HAP-1 (cell line): ENCODE measurements around the gene TIMP2.
"Not testable (repeated sequence)": the region's sequence is repeated elsewhere in the genome, so short reads cannot be mapped to it uniquely, and the experiment has no call there.

ENCODE experiments used
- DNase-seq, 2 experiments: peaks; one replicate each; pipeline ENCODE4 v3.0.0-alpha.2; 2016 to 2020; ENCODE audit warnings: low spot score in 2 of 2
- H3K27me3 ChIP-seq: fragments of 250-450 bp; sonication (Bioruptor Pico); 2 replicates; pipeline ENCODE4 v1.5.1; 2020; ENCODE audit warnings: low read depth, mild to moderate bottlenecking, moderate library complexity
- H3K36me3 ChIP-seq: fragments of 250-450 bp; sonication (Bioruptor Pico); replicated peaks from 2 replicates; pipeline ENCODE4 v1.5.1; 2020; ENCODE audit warnings: mild to moderate bottlenecking
- H3K4me1 ChIP-seq: fragments of 250-450 bp; sonication (Bioruptor Pico); 2 replicates; pipeline ENCODE4 v1.5.1; 2020; ENCODE audit warnings: mild to moderate bottlenecking
- H3K4me3 ChIP-seq: fragments of 250-450 bp; sonication (Bioruptor Pico); 2 replicates; pipeline ENCODE4 v1.5.1; 2020; ENCODE audit warnings: mild to moderate bottlenecking, moderate library complexity
- H3K9me3 ChIP-seq: fragments of 250-450 bp; sonication (Bioruptor Pico); 2 replicates; pipeline ENCODE4 v1.5.1; 2020; ENCODE audit warnings: mild to moderate bottlenecking, moderate library complexity
- in situ Hi-C: fragments of 300-500 bp; cut with MboI; formaldehyde crosslinking; loops from 3 replicates; pipeline ENCODE4 v1.14.3; 2020; ENCODE audit warnings: low sequenced_read_pairs, inconsistent platforms, mixed read lengths

TIMP2 gene

GRCh38 chr17:78963378-78963777 is 38.2 kb upstream of the TIMP2 start:
- in situ Hi-C loops: no loop called here
- Histone ChIP-seq H3K4me3 (no peak overlapping the region), H3K4me1 (no peaks in the 10 kb centered on the region), H3K36me3 (peaks cover 9% of the 10 kb centered on the region), H3K9me3 (no peaks in the 10 kb centered on the region), H3K27me3 (no peaks in the 10 kb centered on the region)
- no peak for DNase-seq

GRCh38 chr17:78962984-78963348 is 37.8 kb upstream of the TIMP2 start:
- H3K36me3 ChIP-seq, DNase-seq, H3K9me3 ChIP-seq, in situ Hi-C loops, H3K4me1 ChIP-seq, H3K4me3 ChIP-seq, H3K27me3 ChIP-seq: not testable (repeated sequence)

- Histone ChIP-seq H3K4me3 (no peak overlapping the region), H3K27me3 (no peaks in the 10 kb centered on the region; the same call in 1 of the 2 replicates), H3K4me1 (no peaks in the 10 kb centered on the region), H3K36me3 (peaks cover 8% of the 10 kb centered on the region), H3K9me3 (no peaks in the 10 kb centered on the region)
- in situ Hi-C loops: no loop called here
- no peak for DNase-seq
Observed at GRCh38 chr17:78962345-78962983, 37.3 kb upstream of the TIMP2 start.

GRCh38 chr17:78961571-78961970 is 36.4 kb upstream of the TIMP2 start:
- Histone ChIP-seq H3K36me3 (peaks cover under 1% of the 10 kb centered on the region; the same call in 1 of the 2 replicates), H3K4me1 (no peaks in the 10 kb centered on the region), H3K4me3 (no peak overlapping the region), H3K27me3 (peaks cover 3% of the 10 kb centered on the region; the same call in 1 of the 2 replicates), H3K9me3 (no peaks in the 10 kb centered on the region)
- in situ Hi-C loops: no loop called here
- DNase-seq: no peak

GRCh38 chr17:78960928-78961327 is 35.7 kb upstream of the TIMP2 start:
- Histone ChIP-seq H3K4me1 (no peaks in the 10 kb centered on the region), H3K27me3 (peaks cover 3% of the 10 kb centered on the region; the same call in 1 of the 2 replicates), H3K4me3 (no peak overlapping the region), H3K9me3 (no peaks in the 10 kb centered on the region), H3K36me3 (no peaks in the 10 kb centered on the region)
- no peak for DNase-seq
- in situ Hi-C loops: no loop called here

- no peaks in the 10 kb centered on the region for H3K4me1 ChIP-seq
- no peaks in the 10 kb centered on the region for H3K36me3 ChIP-seq
- in situ Hi-C loops: no loop called here
- DNase-seq: no peak
- no peaks in the 10 kb centered on the region for H3K9me3 ChIP-seq
- H3K4me3 ChIP-seq: no peak overlapping the region
- H3K27me3 ChIP-seq: peaks cover 3% of the 10 kb centered on the region; the same call in 1 of the 2 replicates
Observed at GRCh38 chr17:78959803-78960202, 34.6 kb upstream of the TIMP2 start.

GRCh38 chr17:78958641-78959127 is 33.5 kb upstream of the TIMP2 start:
- no peaks in the 10 kb centered on the region for H3K36me3 ChIP-seq
- DNase-seq: no peak
- in situ Hi-C loops: no loop called here
- H3K9me3 ChIP-seq: no peaks in the 10 kb centered on the region
- H3K27me3 ChIP-seq: peaks cover 3% of the 10 kb centered on the region; the same call in 1 of the 2 replicates
- H3K4me1 ChIP-seq: no peaks in the 10 kb centered on the region
- no peak overlapping the region for H3K4me3 ChIP-seq

GRCh38 chr17:78957128-78957527 is 31.9 kb upstream of the TIMP2 start:
- in situ Hi-C loops: no loop called here

GRCh38 chr17:78956254-78956653 is 31.1 kb upstream of the TIMP2 start:
- Histone ChIP-seq H3K4me1 (no peaks in the 10 kb centered on the region), H3K27me3 (peaks cover 3% of the 10 kb centered on the region; the same call in 1 of the 2 replicates), H3K9me3 (no peaks in the 10 kb centered on the region), H3K4me3 (no peak overlapping the region), H3K36me3 (no peaks in the 10 kb centered on the region)
- DNase-seq: no peak
- in situ Hi-C loops: no loop called here

More at GRCh38 chr17:78957128-78957527, 31.9 kb upstream of the TIMP2 start:
- Histone ChIP-seq H3K27me3 (peaks cover 3% of the 10 kb centered on the region; the same call in 1 of the 2 replicates), H3K4me3 (no peak overlapping the region), H3K36me3 (no peaks in the 10 kb centered on the region), H3K9me3 (no peaks in the 10 kb centered on the region), H3K4me1 (no peaks in the 10 kb centered on the region)
- no peak for DNase-seq

GRCh38 chr17:78954684-78955083 is 29.5 kb upstream of the TIMP2 start:
- H3K36me3 ChIP-seq: no peaks in the 10 kb centered on the region
- in situ Hi-C loops: no loop called here
- no peak overlapping the region for H3K4me3 ChIP-seq
- DNase-seq: no peak
- peaks cover 3% of the 10 kb centered on the region; the same call in 1 of the 2 replicates for H3K27me3 ChIP-seq
- H3K9me3 ChIP-seq: no peaks in the 10 kb centered on the region
- no peaks in the 10 kb centered on the region for H3K4me1 ChIP-seq

GRCh38 chr17:78953356-78954350 is 28.5 kb upstream of the TIMP2 start:
- in situ Hi-C loops: no loop called here

GRCh38 chr17:78952706-78953105 is 27.5 kb upstream of the TIMP2 start:
- Histone ChIP-seq H3K4me3 (no peak overlapping the region), H3K9me3 (no peaks in the 10 kb centered on the region), H3K36me3 (no peaks in the 10 kb centered on the region), H3K27me3 (peaks cover 3% of the 10 kb centered on the region; the same call in 1 of the 2 replicates), H3K4me1 (no peaks in the 10 kb centered on the region)
- in situ Hi-C loops: no loop called here
- no peak for DNase-seq

More at GRCh38 chr17:78953356-78954350, 28.5 kb upstream of the TIMP2 start:
- no peaks in the 10 kb centered on the region for H3K4me1 ChIP-seq
- peaks cover 3% of the 10 kb centered on the region; the same call in 1 of the 2 replicates for H3K27me3 ChIP-seq
- no peaks in the 10 kb centered on the region for H3K36me3 ChIP-seq
- H3K9me3 ChIP-seq: no peaks in the 10 kb centered on the region
- DNase-seq: no peak
- no peak overlapping the region for H3K4me3 ChIP-seq

GRCh38 chr17:78951967-78952551 is 26.9 kb upstream of the TIMP2 start:
- Histone ChIP-seq H3K36me3 (no peaks in the 10 kb centered on the region), H3K27me3 (no peaks in the 10 kb centered on the region; the same call in 1 of the 2 replicates), H3K4me1 (no peaks in the 10 kb centered on the region), H3K9me3 (no peaks in the 10 kb centered on the region), H3K4me3 (no peak overlapping the region)
- in situ Hi-C loops: no loop called here
- DNase-seq: no peak
